ENCODE data around the gene PIKFYVE. TPM values are rescaled to one million over a fixed set of nuclear protein-coding genes. Genes with fewer than 3 reads are reported as not detected.
"Not testable (repeated sequence)": the region's sequence is repeated elsewhere in the genome, so short reads cannot be mapped to it uniquely, and the experiment has no call there.

The PIKFYVE gene
- total RNA-seq: 20.2 TPM
- long read RNA-seq, partial matches to known transcripts: 5 of 5 reads
- long read RNA-seq, other reads (novel, unspliced or antisense): 0 of 5 reads

DNA sequence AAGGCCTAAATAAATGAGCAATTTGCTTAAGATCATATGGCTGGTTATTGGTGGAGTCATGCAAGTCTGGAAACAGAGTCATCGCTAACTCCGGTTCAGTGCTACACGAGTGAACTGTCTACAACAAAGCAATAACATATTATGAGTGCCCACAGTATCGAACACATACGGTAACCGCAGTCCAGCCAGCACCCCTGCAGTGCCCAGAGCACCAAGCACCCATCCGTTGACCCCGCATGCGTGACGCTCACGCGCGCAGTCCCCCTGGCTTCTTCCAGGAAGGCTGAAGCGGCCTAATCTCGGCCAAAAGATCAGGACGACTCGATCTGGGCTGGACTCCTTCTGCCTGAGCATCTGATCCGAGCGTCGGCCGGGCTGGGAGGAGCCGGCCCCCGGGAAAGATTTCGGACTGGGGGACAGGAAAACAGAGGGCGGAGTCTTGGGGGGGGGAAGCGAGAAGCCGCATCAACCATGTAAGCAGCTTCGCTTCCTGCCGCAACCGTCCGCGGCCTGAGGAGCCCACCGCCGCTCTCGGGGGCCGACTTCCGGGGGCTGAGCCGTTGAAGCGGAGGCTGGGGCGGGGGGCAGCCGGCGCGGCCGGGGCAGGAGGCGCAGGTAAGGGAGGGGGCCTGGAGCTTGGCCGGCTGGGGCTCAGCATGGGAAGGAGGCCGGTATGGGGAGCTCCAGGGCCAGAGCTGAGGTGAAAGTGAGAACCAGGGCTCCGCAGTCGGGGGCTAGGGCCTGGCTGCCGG lies at the start of gene PIKFYVE:
PIKFYVE (plus strand) TSS at position 455 of the 752 bp plus-strand sequence. CDS start 5,265 bp downstream, outside the sequence.
- intact Hi-C loops (cut with DNase I): loop anchor here (1.0 kb wide), 1 partner anchor 11 kb away; the partner anchor contains the start of gene IDH1
- DNase-seq (ENCODE audit: low spot score): peak; percentile 96

GRCh38 chr2:208221873-208222272 lies 44.2 kb upstream of the PIKFYVE start:
- intact Hi-C loops (cut with DNase I); DNase-seq (ENCODE audit: low spot score): not testable (repeated sequence)

DNA sequence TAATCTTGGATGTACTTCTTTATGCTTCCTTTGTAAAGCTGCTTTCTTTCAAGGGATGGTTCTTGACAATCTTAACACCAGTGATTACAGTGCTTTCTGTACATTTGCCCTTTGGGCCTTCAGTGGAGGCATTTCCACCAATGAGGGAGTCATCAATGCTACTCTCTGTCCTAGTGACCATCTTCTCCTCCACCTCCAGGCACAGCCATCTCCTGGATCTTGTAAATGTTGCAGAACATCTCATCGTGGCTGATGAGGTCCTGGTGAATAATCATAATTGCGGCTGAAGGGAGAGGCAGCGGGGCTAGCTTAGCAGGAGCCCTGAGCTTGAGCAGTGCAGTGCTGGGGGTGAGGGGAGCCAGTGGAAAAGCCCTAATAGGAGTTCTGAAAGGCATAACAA lies 43.7 kb upstream of the PIKFYVE start:
- intact Hi-C loops (cut with DNase I): no loop called here
- no peak for DNase-seq (ENCODE audit: low spot score)

DNA sequence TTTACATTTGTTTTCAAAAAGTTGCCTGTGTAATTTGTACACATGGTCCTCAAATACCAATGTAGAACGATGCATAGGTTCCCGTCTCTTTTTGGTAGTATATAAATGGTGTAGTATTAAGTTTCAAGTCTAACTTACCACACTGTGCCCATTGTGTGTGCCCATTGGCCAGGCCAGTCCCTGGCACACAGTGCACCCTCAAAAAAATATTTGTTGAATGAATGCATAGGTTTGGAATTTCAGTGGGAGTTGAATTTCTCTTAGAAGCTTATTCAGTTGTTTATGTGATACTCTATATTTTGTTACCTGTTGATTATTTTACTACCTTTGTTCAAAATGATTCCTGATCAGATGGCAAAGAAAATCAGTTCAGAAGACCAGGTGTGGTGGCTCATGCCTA lies 41.3 kb upstream of the PIKFYVE start:
- no peak for DNase-seq (ENCODE audit: low spot score)
- intact Hi-C loops (cut with DNase I): no loop called here

DNA sequence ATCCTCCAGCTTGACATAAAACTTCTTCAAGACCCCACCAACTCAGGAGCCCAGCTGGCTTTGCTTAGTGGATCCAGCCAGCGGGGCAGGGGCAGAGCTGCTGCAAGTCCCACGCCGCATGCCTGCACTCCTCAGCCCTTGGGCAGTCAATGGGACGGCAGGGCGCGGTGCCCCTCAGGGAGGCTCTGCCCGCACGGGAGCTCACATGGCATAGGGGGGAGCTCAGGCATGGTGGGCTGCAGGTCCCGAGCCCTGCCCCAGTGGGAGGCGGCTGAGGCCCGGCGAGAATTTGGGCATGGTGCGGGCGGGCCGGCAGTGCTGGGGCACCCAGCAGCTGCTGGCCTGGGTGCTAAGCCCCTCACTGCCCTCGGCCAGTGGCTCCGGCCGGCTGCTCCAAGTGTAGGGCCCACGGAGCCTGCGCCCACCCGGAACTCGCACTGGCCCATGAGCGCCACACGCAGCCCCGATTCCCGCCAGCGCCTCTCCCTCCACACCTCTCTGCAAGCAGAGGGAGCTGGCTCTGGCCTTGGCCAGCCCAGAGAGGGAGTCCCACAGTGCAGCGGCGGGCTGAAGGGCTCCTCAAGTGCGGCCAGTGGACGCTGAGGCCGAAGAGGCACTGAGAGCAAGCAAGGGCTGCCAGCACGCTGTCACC lies 38.3 kb upstream of the PIKFYVE start:
- intact Hi-C loops (cut with DNase I): no loop called here
- no peak for DNase-seq (ENCODE audit: low spot score)

DNA sequence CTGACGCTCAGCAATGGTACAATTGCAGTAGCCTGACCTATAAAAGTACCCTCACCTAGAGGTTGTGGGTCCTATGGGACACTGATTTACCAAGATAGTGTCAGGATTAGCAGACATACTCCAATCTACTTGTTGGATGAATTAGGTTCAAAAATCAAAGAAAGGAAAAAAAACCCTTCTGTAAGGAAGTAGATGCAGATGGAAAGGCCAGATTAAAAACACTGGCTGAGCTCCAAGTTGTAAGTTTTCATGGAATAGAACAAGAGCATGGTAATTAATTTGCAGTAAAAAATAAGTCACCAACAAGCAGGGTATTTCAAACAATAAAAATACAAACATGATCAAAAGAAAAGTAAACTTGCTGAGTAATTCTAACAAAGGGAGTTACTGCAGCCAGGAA lies 37.6 kb upstream of the PIKFYVE start:
- intact Hi-C loops (cut with DNase I): no loop called here

GRCh38 chr2:208234786-208235185 lies 31.3 kb upstream of the PIKFYVE start:
- no peak for DNase-seq (ENCODE audit: low spot score)
- intact Hi-C loops (cut with DNase I): no loop called here

More for the DNA sequence above, 37.6 kb upstream of the PIKFYVE start:
- no peak for DNase-seq (ENCODE audit: low spot score)

DNA sequence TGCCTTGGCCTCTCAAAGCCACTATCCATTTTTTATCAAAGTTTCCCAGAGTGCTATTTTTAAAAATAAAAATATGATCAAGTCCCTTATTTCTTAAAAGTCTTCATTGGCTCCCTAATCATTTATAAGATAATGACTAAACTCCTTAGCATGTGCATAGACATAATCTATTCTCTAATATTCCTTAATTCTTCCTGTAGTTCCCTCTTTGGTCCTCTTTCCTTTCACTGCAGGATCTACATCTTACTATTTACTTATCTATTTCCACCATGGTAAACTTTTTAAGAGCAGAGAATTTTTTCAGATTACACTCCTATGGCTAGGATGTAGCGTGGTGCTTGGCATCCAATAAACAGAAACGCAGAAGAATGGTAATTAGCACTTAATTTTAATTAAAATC lies 30.2 kb upstream of the PIKFYVE start:
- intact Hi-C loops (cut with DNase I): no loop called here
- DNase-seq (ENCODE audit: low spot score): no peak

DNA sequence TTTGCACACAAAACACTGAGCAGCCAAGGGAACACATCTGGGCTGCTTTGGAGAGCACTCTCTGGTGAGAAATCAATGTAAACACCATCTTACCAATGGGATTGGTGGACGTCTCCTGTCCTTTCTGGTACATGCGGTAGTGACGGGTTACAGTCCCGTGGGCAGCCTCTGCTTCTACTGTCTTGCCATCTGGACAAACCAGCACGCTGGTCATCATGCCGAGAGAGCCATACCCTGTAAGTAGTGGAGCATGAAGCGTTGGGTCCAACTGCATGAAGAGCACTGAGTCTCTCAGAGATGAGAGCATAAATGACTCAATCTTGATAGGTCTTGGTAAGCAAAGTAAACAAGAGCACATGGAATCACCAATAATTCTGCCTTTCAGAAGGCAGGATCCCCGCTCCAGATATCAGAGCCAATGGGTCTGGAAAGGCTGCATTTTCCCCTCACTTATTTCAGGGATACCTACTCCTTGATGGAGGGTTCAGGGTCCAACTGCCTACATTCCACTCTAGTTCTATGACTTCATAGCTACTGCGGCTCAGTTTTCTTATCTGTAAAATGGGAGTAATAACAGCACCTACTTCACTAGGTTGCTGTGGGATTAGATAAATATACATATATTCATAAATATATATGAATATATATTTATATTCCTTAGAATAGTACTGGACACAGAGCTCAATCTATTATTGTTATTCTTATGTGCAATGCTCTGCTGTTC lies 26.1 kb upstream of the PIKFYVE start:
- DNase-seq (ENCODE audit: low spot score): no peak
- intact Hi-C loops (cut with DNase I): no loop called here

DNA sequence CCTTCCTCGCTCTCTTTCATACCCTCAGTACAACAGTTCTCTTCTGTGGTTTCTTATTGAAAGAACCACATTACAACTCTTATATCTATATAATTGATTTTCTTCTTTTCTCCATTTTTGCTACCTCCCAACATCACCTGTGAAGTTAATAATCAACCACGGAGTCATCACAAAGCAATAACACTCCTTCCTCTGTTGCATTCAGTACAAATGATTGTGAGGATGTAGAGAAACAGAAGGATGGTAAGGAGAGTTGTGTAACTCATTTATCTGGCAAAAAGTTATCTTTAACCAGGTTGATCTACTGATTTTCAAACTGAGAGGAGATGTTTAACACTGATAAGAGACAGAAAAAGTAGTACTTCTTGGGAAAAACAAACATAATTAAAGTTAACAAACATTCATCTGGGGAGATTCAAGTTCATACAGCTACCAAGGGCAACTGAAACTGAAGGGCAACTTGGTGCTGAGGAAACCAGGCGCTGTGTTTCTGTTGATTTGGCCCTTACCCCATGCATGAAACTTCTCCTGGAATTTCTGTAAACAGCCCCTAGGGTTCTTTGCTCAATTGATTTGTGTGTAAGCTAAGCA lies 25.3 kb upstream of the PIKFYVE start:
- DNase-seq (ENCODE audit: low spot score): no peak
- intact Hi-C loops (cut with DNase I): no loop called here

DNA sequence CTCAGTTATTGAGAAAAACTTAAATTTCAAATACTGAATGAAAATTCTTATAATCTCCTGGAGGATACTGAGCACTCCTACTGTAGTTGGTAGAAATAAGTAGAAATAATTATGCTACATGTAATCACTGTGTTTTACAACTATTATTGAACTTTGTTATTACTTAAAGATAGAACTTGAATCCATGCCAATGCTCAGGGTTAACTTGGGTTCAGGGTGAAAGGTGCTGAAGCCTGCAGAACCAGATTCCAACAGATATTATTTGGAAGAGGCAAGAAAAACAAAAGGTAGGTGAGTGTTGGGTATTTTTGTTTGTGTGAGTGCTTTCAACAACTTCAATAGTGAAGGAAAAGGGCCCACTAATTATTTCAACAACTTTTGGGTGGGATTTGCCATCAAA lies 21.6 kb upstream of the PIKFYVE start:
- DNase-seq (ENCODE audit: low spot score): no peak
- intact Hi-C loops (cut with DNase I): no loop called here

GRCh38 chr2:208245746-208246145 lies 20.3 kb upstream of the PIKFYVE start:
- intact Hi-C loops (cut with DNase I): no loop called here
- no peak for DNase-seq (ENCODE audit: low spot score)

- intact Hi-C loops (cut with DNase I): no loop called here
- DNase-seq (ENCODE audit: low spot score): no peak
Measured at GRCh38 chr2:208248601-208249000, 17.5 kb upstream of the PIKFYVE start.

- no peak for DNase-seq (ENCODE audit: low spot score)
- intact Hi-C loops (cut with DNase I): no loop called here
Measured at GRCh38 chr2:208249296-208249695, 16.8 kb upstream of the PIKFYVE start.

- DNase-seq (ENCODE audit: low spot score): no peak
- intact Hi-C loops (cut with DNase I): loop anchor here (5.0 kb wide), 1 partner anchor 67 kb away; no protein-coding TSS in a partner anchor
Measured at GRCh38 chr2:208250388-208250787, 15.7 kb upstream of the PIKFYVE start.

GRCh38 chr2:208251098-208251497 lies 15.0 kb upstream of the PIKFYVE start:
- intact Hi-C loops (cut with DNase I): loop anchor here (5.0 kb wide), 1 partner anchor 66 kb away; no protein-coding TSS in a partner anchor
- no peak for DNase-seq (ENCODE audit: low spot score)

GRCh38 chr2:208252716-208253492 lies 13.2 kb upstream of the PIKFYVE start:
- DNase-seq (ENCODE audit: low spot score): no peak
- intact Hi-C loops (cut with DNase I): loop anchor here (5.0 kb wide), 1 partner anchor 64 kb away; no protein-coding TSS in a partner anchor

DNA sequence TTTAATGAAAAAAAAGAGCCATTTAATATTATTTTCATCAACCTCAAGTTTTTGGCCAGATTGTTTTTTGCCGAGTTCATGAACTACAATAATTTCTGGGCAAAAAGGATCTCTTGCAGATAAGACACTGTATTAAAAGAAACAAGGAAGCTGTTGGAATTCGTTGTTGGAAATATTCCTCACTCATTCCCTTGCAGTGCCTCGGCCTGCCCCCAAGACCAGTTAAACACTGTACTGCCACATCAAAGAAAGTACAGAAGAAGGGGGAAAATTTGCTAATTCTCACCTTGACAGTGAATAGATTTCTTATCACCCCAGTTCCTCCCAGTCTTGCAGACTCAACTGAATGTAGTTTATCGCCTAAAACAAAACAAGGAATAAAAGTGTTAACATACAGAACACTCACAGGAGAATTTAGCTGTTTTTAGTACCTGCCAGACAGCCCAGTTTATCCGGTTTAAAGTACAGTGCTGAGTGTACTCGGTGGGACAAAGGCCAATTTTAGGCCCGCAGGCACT lies 12.4 kb upstream of the PIKFYVE start:
- intact Hi-C loops (cut with DNase I): loop anchor here (5.0 kb wide), 1 partner anchor 64 kb away; no protein-coding TSS in a partner anchor
- DNase-seq (ENCODE audit: low spot score): no peak
